T47D (cell line): ENCODE measurements around the gene SPECC1.

ENCODE experiments used
- DNase-seq, 2 experiments: peaks; one replicate each; pipeline versions ENCODE4 v3.0.0 to v3.0.0-alpha.2; 2011 to 2012; ENCODE audit warnings: low read depth in 1 of 2, low spot score in 1 of 2
- JUND ChIP-seq: IDR thresholded peaks from 2 replicates; pipeline ENCODE4 v1.6.1; 2012; ENCODE audit warnings: low read depth
- in situ Hi-C: cut with HindIII; loops from 2 replicates; pipeline ENCODE4 v1.10.0; 2016; ENCODE audit warnings: low sequenced_read_pairs, low pct_unique_long_range_greater_than_20kb

SPECC1 gene

DNA sequence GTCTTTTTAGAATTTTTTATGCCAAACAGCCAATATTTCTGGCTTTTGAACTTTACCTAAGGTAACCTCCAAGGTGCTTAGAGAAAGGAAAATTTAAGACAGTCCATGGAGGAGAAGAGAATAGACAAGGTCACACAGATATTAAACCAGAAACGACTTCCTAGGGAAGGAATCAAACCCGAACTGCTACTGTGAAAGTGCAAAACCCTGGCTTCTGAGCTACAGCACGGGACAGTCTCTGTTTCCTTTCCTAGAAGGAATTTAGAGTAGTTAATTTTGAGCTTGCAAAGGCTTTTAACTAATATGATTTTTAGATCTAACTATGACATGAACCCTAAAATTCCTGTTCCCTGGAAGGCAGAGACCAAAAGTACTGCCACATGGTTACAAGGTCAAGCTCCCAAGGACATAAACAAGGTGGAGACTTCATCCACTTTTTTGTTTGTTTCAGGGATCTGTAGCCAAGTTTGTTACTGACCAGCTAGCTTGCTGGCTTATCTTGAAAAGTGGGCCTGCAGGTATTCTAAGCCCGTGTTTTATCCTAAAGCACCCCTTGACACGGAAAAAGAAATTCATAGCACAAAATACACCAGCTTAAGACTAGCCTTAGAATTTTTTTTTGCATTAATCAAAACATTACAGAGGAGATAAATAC is 188.2 kb downstream of the SPECC1 start:
- in situ Hi-C loops: no loop called here
- DNase-seq: no peak
- TF ChIP-seq JUND: no peak

- DNase-seq: no peak
- in situ Hi-C loops: no loop called here
- no peak for TF ChIP-seq JUND
Measured at GRCh38 chr17:20200016-20200795, 191.0 kb downstream of the SPECC1 start.

DNA sequence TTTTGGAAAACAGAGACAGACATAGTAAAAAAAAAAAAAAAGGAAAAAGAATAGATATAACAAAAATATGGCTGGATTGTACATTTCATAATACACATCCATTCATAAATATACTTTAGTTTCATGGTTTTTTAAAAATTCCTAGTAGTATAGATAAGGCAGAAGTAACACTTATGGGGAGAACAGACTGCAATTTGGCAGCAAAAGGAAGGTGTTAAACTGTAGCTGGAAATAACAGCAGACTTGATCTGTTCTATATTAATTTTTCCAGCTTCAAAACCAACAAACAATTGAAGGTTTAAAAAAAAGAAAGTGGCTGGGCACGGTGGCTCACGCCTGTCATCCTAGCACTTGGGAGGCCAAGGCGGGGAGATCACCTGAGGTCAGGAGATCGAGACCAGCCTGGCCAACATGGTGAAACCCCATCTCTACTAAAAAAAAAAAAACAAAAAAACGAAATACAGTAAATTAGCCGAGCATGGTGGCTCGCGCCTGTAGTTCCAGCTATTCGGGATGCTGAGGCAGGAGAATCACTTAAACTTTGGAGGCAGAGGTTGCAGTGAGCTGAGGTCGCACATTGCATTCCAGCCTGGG is 191.8 kb downstream of the SPECC1 start:
- in situ Hi-C loops: no loop called here
- no peak for TF ChIP-seq JUND
- DNase-seq: no peak

- in situ Hi-C loops: no loop called here
- no peak for TF ChIP-seq JUND
- no peak for DNase-seq
Measured at GRCh38 chr17:20202141-20202621, 193.0 kb downstream of the SPECC1 start.

GRCh38 chr17:20203018-20203417 is 193.9 kb downstream of the SPECC1 start:
- in situ Hi-C loops: no loop called here
- TF ChIP-seq JUND: no peak
- no peak for DNase-seq

DNA sequence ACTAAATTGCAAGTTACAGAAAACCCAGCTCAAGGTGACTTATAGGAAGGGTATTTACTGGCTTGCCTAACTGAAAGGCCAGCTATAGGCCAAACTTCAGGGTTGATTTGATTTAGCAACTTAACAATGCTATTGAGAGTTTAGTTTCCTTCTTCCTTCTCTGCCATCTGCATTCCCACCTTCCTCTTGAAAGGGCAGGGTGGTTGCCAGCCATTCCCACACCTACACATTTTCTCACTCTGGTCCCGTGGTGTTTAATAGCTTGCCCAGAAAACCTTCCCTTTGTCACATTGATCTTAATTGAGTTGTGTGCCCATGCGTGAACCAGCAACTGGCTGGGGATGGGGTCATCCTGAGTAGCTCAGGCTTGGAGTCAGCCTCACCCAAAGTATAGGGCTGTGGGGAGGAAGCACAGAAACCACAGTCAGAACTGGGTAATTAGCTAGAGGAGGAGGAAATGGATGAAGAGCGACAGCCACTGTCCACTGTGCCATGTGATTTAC is 194.7 kb downstream of the SPECC1 start:
- DNase-seq: no peak
- no peak for TF ChIP-seq JUND
- in situ Hi-C loops: no loop called here

- DNase-seq: no peak
- in situ Hi-C loops: no loop called here
Measured at GRCh38 chr17:20205609-20206008, 196.4 kb downstream of the SPECC1 start.

GRCh38 chr17:20206068-20206467 is 196.9 kb downstream of the SPECC1 start:
- in situ Hi-C loops: no loop called here
- no peak for DNase-seq
- no peak for TF ChIP-seq JUND

More at GRCh38 chr17:20205609-20206008, 196.4 kb downstream of the SPECC1 start:
- TF ChIP-seq JUND: no peak

DNA sequence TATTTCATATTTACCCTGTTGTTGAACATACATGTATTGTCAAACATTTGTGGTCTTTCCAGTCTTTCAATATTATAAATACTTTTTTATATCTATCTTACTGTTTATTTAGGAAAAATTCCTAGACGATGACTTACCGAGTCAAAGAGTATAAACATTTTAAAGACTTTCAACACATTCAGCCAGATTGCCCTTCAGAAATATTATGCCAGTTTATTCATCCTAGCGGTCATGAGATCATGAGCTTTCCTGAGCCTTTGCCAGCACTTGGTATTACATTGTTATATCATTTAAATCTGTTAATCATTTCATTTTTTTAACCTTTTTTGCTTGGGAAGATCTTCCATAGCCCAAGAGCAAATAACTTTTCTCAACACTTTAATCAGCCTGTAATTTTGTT is 197.4 kb downstream of the SPECC1 start:
- in situ Hi-C loops: no loop called here
- peak; percentile 29; the same call in 1 of the 2 replicates for TF ChIP-seq JUND
- DNase-seq: no peak

DNA sequence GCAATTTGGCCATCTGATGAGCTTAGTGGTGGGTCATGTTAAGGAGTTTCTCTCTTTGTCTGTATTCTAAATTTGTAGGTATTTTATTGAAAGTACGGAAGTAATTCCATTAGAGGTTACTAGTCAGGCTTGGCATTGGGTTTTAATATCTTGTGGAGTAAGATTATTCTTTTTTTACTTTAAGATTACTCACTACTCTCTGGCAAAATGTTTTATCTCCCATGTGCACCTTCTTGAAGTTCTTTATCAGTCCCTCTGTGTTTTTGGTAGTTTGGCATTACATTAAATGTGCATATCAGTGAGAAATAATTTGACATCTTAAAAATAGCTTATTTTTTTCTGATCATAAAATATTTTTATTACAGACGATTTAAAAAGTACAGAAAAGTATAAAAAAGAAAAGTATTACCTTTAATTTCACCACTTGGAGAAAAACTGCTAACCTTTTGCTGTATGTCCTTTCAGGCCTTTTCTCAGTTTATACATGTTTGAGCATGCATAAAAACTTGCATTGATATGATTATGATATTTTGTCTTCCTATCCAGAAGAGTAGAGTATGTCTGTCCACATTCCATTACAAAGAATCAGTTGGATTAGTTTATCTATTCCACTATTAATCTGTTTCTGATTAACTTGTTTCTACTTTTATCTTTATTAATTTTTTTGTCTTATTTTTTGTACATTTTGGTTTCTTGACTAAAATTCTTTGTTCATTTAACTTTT is 198.3 kb downstream of the SPECC1 start:
- DNase-seq: no peak
- in situ Hi-C loops: no loop called here
- no peak for TF ChIP-seq JUND

GRCh38 chr17:20208717-20209116 is 199.6 kb downstream of the SPECC1 start:
- no peak for DNase-seq
- in situ Hi-C loops: no loop called here
- no peak for TF ChIP-seq JUND

- in situ Hi-C loops: no loop called here
- no peak for DNase-seq
- no peak for TF ChIP-seq JUND
Measured at GRCh38 chr17:20210180-20210579, 201.0 kb downstream of the SPECC1 start.
